Lower leg skin (tissue), 3 donors: ENCODE data around the gene SEC31A.

ENCODE experiments used
- POLR2A ChIP-seq, 2 donors: fragments of 450-650 bp; IDR thresholded peaks; one replicate each; pipeline ENCODE4 v1.6.1; 2016 to 2017; ENCODE audit warnings: antibody characterized with exemption in 2 of 2, mild to moderate bottlenecking in 1 of 2, moderate library complexity in 1 of 2
- TF ChIP-seq, protein P1 (sequence below), 3 donors: fragments of 450-650 bp; IDR thresholded peaks; one replicate each; pipeline ENCODE4 v1.5.1; 2016; ENCODE audit warnings: antibody characterized with exemption in 3 of 3, mild to moderate bottlenecking in 3 of 3, moderate library complexity in 2 of 3

DNA sequence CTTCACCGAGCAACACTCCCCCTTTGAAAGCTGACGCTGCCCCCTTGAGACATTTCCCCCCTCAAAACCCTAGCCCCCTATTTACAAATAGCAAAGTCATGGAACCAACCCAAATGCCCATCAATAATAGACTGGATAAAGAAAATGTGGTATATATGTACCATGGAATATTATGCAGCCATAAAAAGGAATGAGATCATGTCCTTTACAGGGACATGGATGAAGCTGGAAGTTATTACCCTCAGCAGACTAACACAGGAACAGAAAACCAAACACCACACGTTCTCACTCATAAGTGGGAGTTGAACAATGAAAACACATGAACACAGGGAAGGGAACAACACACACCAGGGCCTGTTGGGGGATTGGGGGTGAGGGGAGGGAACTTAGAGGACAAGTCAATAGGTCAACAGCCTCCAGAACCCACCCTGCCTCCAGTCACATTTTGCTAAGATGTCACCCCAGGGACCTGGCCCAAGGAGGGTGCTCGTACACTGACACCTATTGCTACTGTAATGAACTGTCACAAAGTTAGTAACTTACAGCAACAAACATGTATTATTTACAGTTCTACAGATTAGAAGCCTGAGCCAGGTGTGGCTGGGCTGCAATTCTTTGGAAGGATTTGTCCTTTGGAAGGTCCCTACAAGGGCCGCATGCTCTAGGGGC, 113.0 kb downstream of the SEC31A start:
- TF ChIP-seq, protein P1, sequence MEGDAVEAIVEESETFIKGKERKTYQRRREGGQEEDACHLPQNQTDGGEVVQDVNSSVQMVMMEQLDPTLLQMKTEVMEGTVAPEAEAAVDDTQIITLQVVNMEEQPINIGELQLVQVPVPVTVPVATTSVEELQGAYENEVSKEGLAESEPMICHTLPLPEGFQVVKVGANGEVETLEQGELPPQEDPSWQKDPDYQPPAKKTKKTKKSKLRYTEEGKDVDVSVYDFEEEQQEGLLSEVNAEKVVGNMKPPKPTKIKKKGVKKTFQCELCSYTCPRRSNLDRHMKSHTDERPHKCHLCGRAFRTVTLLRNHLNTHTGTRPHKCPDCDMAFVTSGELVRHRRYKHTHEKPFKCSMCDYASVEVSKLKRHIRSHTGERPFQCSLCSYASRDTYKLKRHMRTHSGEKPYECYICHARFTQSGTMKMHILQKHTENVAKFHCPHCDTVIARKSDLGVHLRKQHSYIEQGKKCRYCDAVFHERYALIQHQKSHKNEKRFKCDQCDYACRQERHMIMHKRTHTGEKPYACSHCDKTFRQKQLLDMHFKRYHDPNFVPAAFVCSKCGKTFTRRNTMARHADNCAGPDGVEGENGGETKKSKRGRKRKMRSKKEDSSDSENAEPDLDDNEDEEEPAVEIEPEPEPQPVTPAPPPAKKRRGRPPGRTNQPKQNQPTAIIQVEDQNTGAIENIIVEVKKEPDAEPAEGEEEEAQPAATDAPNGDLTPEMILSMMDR (IDR thresholded peaks at IDR 0.05) = no peak
- TF ChIP-seq POLR2A (IDR thresholded peaks at IDR 0.05) = no peak
